LNCaP clone FGC (cell line): Measurements from ENCODE around the gene COPS6.

Experiments used
- DNase-seq: peaks from one replicate; pipeline ENCODE4 v3.0.0-alpha.2; 2011; ENCODE audit warnings: low read depth
- H3K4me3 ChIP-seq: 2 replicates; pipeline ENCODE4 v1.5.1; 2011; ENCODE audit warnings: mild to moderate bottlenecking, low read depth, low read length, control low read depth
- CTCF ChIP-seq: IDR thresholded peaks from 2 replicates; pipeline ENCODE4 v1.5.1; 2012; ENCODE audit warnings: mild to moderate bottlenecking; ENCODE audit not compliant: control insufficient read depth, insufficient read depth; ENCODE audit errors: extremely low read depth

COPS6 gene

GRCh38 chr7:100119072-100119969, 30.6 kb downstream of the COPS6 start, which contains the start of the genes CNPY4 and TAF6:
TSS of gene CNPY4 (plus strand) at chr7:100119634. CDS start at chr7:100119745, 111 bp downstream.
TSS of gene TAF6 (minus strand) at chr7:100119358. CDS start at chr7:100114209, 5,149 bp downstream.
- peak; percentile 83 for DNase-seq
- peak within 1 kb of the TSS; percentile 89 for H3K4me3 ChIP-seq
- no peak for TF ChIP-seq CTCF

- DNase-seq = no peak
- no peak for TF ChIP-seq CTCF
- peak overlapping the region; percentile 89 for H3K4me3 ChIP-seq
Observed at GRCh38 chr7:100119970-100120732, 31.4 kb downstream of the COPS6 start.

GRCh38 chr7:100120733-100121036, 31.9 kb downstream of the COPS6 start:
- TF ChIP-seq CTCF = no peak
- no peak overlapping the region for H3K4me3 ChIP-seq
- no peak for DNase-seq

- no peak for DNase-seq
- H3K4me3 ChIP-seq = no peak overlapping the region
- no peak for TF ChIP-seq CTCF
Observed at GRCh38 chr7:100122067-100122466, 33.3 kb downstream of the COPS6 start.

GRCh38 chr7:100122568-100122967, 33.8 kb downstream of the COPS6 start:
- no peak overlapping the region for H3K4me3 ChIP-seq
- no peak for DNase-seq
- no peak for TF ChIP-seq CTCF

- no peak for TF ChIP-seq CTCF
- no peak for DNase-seq
- H3K4me3 ChIP-seq = no peak overlapping the region
Observed at GRCh38 chr7:100124301-100125230, 35.8 kb downstream of the COPS6 start.
